ENCODE measurements around the gene CDKN1C.

The CDKN1C gene

DNA sequence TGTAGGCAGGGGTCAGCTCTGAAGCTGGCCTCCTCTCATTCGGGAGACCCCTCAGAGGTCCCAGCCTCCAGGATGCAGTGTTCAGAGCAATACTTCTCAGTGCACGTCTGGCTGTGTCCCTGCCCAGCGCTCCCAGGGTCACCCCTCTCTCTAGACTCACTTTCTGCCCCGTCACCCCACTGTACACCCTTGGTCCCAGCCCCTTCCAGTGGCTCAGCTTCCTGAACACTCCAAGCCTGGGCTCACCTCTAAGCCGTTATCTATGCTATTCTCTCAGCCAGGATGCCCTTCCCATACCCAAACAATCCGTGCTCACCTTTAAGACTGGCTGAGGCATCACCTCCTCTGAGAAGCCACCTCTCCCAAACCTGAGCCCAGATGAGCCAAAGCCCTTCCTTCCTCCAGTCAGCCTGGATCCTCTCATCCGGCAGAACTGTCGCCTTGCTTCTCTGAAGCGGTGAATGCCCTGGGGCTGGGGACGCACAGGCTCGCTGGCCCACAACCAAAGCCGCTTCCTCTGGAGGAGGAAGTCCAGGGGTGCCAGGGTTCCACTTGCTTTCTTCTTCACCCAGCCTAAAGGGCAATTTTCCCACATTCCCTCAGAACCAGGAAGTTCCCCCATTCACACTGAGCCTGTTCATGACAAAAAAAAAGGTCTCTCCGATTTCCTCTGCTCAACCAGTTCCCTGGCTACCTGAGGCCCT, 13.7 kb upstream of the CDKN1C start:
- ATAC-seq (ENCODE audit: low read depth) (no peak), DNase-seq (ENCODE audit: low spot score) (no peak)
- Histone ChIP-seq H3K27ac (ENCODE audit: poor library complexity, severe bottlenecking) (peak overlapping the region; percentile 75), H3K4me3 (ENCODE audit: severe bottlenecking) (no peak overlapping the region), H3K4me1 (ENCODE audit: insufficient read depth, poor library complexity, severe bottlenecking) (peaks cover 26% of the 10 kb centered on the region), H3K9me3 (ENCODE audit: severe bottlenecking) (no peaks in the 10 kb centered on the region), H3K36me3 (ENCODE audit: low read depth) (no peaks in the 10 kb centered on the region), H3K27me3 (ENCODE audit: insufficient read depth, poor library complexity, severe bottlenecking) (no peaks in the 10 kb centered on the region)
- TF ChIP-seq, protein P1, sequence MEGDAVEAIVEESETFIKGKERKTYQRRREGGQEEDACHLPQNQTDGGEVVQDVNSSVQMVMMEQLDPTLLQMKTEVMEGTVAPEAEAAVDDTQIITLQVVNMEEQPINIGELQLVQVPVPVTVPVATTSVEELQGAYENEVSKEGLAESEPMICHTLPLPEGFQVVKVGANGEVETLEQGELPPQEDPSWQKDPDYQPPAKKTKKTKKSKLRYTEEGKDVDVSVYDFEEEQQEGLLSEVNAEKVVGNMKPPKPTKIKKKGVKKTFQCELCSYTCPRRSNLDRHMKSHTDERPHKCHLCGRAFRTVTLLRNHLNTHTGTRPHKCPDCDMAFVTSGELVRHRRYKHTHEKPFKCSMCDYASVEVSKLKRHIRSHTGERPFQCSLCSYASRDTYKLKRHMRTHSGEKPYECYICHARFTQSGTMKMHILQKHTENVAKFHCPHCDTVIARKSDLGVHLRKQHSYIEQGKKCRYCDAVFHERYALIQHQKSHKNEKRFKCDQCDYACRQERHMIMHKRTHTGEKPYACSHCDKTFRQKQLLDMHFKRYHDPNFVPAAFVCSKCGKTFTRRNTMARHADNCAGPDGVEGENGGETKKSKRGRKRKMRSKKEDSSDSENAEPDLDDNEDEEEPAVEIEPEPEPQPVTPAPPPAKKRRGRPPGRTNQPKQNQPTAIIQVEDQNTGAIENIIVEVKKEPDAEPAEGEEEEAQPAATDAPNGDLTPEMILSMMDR (IDR thresholded peaks at IDR 0.05; ENCODE audit: poor library complexity, severe bottlenecking), result no peak

DNA sequence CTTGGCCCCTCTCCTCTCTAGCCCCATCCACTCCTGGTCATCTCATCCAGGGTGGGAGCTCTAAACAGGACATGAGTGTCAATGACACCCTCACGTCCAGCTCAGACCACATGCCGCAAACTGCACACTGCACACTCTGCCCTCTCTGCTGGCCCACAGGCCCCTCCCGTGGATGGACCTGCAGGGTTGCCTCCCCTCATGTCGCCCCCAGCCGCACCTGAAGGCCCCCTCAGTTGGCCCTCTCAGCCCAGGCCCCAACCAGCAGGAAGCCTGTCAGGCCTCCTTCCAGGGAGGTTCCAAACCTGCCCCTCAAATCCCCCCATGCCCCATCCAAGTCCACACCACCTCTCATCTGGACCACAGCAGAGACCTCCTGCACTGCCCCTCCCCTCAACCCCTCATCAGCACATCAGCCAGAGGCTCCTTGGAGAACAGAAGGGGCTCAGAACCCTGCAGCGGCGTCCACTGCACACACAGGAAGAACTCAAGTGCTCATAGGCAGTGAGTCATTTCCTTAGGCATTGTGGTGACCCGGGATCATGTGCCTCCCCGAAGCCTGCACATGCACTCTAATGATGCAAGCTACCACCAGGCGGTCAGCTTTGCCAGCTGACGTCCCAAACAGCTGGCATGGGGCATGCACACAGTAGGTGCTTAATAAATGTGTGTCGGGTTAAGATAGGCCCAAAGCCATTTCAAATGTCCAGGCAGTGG, 12.9 kb upstream of the CDKN1C start:
- Histone ChIP-seq H3K36me3 (ENCODE audit: low read depth) (no peaks in the 10 kb centered on the region), H3K4me3 (ENCODE audit: severe bottlenecking) (no peak overlapping the region), H3K9me3 (ENCODE audit: severe bottlenecking) (no peaks in the 10 kb centered on the region), H3K27ac (ENCODE audit: poor library complexity, severe bottlenecking) (peak overlapping the region; percentile 75), H3K4me1 (ENCODE audit: insufficient read depth, poor library complexity, severe bottlenecking) (peaks cover 19% of the 10 kb centered on the region), H3K27me3 (ENCODE audit: insufficient read depth, poor library complexity, severe bottlenecking) (no peaks in the 10 kb centered on the region)
- DNase-seq (ENCODE audit: low spot score) (no peak), ATAC-seq (ENCODE audit: low read depth) (peak; percentile 63)
- TF ChIP-seq, protein P1 (IDR thresholded peaks at IDR 0.05; ENCODE audit: poor library complexity, severe bottlenecking), result no peak

DNA sequence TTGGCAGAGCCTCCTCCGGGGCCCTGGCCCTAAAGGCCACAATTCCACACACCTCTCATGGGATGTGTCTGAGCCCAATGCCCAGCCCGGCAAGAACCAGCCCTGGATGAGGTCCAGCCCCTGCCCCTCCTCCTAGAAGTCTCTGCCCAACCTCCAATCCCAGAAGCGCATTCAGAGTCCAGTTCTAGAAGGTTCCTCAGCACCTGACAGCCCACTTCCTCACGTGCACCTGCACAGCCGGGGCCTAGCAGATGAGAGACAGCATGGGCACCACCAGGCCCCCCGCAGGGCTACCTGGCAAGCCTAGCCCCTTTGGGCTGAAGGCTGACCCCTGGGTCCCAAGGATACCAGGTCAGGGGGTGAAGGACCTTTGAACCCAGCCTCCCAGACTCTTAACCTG, 11.5 kb upstream of the CDKN1C start:
- ATAC-seq (ENCODE audit: low read depth) (no peak), DNase-seq (ENCODE audit: low spot score) (no peak)
- H3K4me3 ChIP-seq (ENCODE audit: severe bottlenecking), result no peak overlapping the region
- H3K36me3 ChIP-seq (ENCODE audit: low read depth), result no peaks in the 10 kb centered on the region
- peaks cover 20% of the 10 kb centered on the region for H3K4me1 ChIP-seq (ENCODE audit: insufficient read depth, poor library complexity, severe bottlenecking)
- no peaks in the 10 kb centered on the region for H3K27me3 ChIP-seq (ENCODE audit: insufficient read depth, poor library complexity, severe bottlenecking)
- no peaks in the 10 kb centered on the region for H3K9me3 ChIP-seq (ENCODE audit: severe bottlenecking)
- H3K27ac ChIP-seq (ENCODE audit: poor library complexity, severe bottlenecking), result no peak overlapping the region
- TF ChIP-seq, protein P1 (IDR thresholded peaks at IDR 0.05; ENCODE audit: poor library complexity, severe bottlenecking), result no peak

DNA sequence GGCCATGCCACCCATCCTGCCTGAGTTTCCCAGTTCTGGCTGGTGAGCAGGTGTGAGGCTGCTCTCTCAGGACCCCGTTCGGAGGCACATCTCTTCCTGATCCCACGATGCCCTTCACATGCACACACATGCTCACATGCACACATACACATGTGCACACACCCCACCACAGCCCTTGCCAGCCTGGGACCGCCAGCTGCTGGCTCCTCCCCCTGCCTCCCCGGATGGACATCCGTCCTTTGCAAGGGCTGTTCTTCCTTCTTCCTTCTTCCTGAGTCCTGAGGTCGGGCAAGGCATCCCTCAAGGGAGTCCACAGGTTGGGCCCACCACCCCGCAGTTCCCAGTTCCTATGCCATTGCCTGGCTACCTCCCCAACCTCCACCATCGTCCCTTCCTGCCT, 10.5 kb upstream of the CDKN1C start:
- Histone ChIP-seq H3K27ac (ENCODE audit: poor library complexity, severe bottlenecking) (no peak overlapping the region), H3K4me3 (ENCODE audit: severe bottlenecking) (no peak overlapping the region), H3K36me3 (ENCODE audit: low read depth) (no peaks in the 10 kb centered on the region), H3K4me1 (ENCODE audit: insufficient read depth, poor library complexity, severe bottlenecking) (peaks cover 28% of the 10 kb centered on the region), H3K9me3 (ENCODE audit: severe bottlenecking) (no peaks in the 10 kb centered on the region), H3K27me3 (ENCODE audit: insufficient read depth, poor library complexity, severe bottlenecking) (no peaks in the 10 kb centered on the region)
- ATAC-seq (ENCODE audit: low read depth) (no peak), DNase-seq (ENCODE audit: low spot score) (no peak)
- TF ChIP-seq, protein P1 (IDR thresholded peaks at IDR 0.05; ENCODE audit: poor library complexity, severe bottlenecking), result no peak

DNA sequence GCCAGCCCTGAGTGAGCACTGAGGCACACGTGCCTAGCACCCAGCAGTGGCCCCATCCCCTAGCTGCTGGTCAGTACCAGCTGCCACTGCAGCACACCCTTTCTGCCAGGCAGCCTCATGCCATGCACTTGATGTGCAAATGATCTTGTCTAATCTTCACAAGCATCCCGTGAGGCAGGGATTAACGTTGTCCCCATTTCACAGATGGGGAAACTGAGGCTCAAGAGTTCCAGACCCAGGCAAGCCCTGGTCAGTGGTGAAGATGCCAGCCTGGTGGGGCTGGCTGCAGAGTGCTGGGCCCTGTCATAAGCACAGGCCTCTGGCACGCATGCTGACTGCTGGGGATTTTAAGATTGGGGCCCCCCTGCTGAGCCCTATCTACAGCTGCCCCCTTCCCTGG, 8.4 kb upstream of the CDKN1C start:
- TF ChIP-seq, protein P1 (IDR thresholded peaks at IDR 0.05; ENCODE audit: poor library complexity, severe bottlenecking), result no peak
- Histone ChIP-seq H3K27ac (ENCODE audit: poor library complexity, severe bottlenecking) (no peak overlapping the region), H3K36me3 (ENCODE audit: low read depth) (no peaks in the 10 kb centered on the region), H3K9me3 (ENCODE audit: severe bottlenecking) (no peaks in the 10 kb centered on the region), H3K27me3 (ENCODE audit: insufficient read depth, poor library complexity, severe bottlenecking) (no peaks in the 10 kb centered on the region), H3K4me1 (ENCODE audit: insufficient read depth, poor library complexity, severe bottlenecking) (peaks cover 29% of the 10 kb centered on the region), H3K4me3 (ENCODE audit: severe bottlenecking) (no peak overlapping the region)
- no peak for ATAC-seq (ENCODE audit: low read depth)
- DNase-seq (ENCODE audit: low spot score), result no peak
